Measurements from ENCODE around the gene RHBDL2.

DNA sequence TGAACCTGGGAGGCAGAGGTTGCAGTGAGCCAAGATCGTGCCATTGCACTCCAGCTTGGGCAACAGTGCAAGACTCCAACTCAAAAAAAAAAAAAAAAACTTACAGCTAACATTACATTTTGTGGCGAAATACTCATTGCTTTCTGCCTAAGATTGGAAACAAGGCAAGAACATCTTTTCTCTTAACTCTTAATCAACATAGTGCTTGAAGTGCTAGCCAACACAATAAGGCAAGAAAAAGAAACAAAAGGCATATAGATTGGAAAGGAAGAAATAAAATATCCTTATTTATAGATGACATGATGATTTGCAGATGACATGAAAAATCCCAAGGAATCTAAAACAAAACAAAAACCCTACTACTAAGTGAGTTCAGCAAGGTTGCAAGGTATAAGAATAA is 35.6 kb downstream of the RHBDL2 start:
- TF ChIP-seq, protein P1, sequence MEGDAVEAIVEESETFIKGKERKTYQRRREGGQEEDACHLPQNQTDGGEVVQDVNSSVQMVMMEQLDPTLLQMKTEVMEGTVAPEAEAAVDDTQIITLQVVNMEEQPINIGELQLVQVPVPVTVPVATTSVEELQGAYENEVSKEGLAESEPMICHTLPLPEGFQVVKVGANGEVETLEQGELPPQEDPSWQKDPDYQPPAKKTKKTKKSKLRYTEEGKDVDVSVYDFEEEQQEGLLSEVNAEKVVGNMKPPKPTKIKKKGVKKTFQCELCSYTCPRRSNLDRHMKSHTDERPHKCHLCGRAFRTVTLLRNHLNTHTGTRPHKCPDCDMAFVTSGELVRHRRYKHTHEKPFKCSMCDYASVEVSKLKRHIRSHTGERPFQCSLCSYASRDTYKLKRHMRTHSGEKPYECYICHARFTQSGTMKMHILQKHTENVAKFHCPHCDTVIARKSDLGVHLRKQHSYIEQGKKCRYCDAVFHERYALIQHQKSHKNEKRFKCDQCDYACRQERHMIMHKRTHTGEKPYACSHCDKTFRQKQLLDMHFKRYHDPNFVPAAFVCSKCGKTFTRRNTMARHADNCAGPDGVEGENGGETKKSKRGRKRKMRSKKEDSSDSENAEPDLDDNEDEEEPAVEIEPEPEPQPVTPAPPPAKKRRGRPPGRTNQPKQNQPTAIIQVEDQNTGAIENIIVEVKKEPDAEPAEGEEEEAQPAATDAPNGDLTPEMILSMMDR (IDR thresholded peaks at IDR 0.05; ENCODE audit: extremely low read depth in 1 of 2, insufficient read depth in 1 of 2, low read depth in 1 of 2, low read length in 2 of 2) = no peak
- no peak for TF ChIP-seq POLR2A (IDR thresholded peaks at IDR 0.05; ENCODE audit: low read depth, low read length)
